Endothelial cell of umbilical vein (primary cell): ENCODE data around the gene PRSS22. TPM values are rescaled to one million over a fixed set of nuclear protein-coding genes. Genes with fewer than 3 reads are reported as not detected.

Source experiments
- BruUV-seq: library from RNA; stranded (reverse); fragments of 400-500 nt; replicated peaks from 2 replicates; lab custom pipeline; 2021; lab: Mats Ljungman, UMichigan
- CTCF ChIA-PET: fragments of 300-600, 350-600 bp; sonication (Branson Sonifier 250); formaldehyde crosslinking; loops from one replicate; lab custom pipeline; 2021; ENCODE audit warnings: antibody characterized with exemption, inconsistent platforms; lab: Charles Lee
- POLR2A ChIA-PET: fragments of 300-600, 350-600 bp; sonication (Branson Sonifier 250); formaldehyde crosslinking; loops from one replicate; lab custom pipeline; 2021; ENCODE audit warnings: antibody characterized with exemption, inconsistent platforms; lab: Charles Lee
- DNase-seq: peaks from one replicate; pipeline ENCODE4 v3.0.0-alpha.2; 2011; ENCODE audit warnings: low read depth, low spot score
- FAIRE-seq: peaks from 2 replicates; lab custom pipeline; 2011; peaks lifted over from hg19 to GRCh38; lab: Jason Lieb, UNC
- H2AFZ ChIP-seq: 2 replicates; pipeline ENCODE4 v1.6.0; 2012; ENCODE audit warnings: low read depth, low read length, control low read depth, inconsistent platforms
- H3K27ac ChIP-seq: 2 replicates; pipeline ENCODE4 v1.5.1; 2011; ENCODE audit warnings: low read depth, mild to moderate bottlenecking, control low read depth, low read length, moderate library complexity; ENCODE audit not compliant: insufficient read depth
- H3K27me3 ChIP-seq, 2 experiments: 2 replicates each; pipeline versions ENCODE4 v1.6.0 to v1.6.1; 2011; ENCODE audit warnings: low read length in 2 of 2, mixed read lengths in 1 of 2; ENCODE audit not compliant: control insufficient read depth in 2 of 2, insufficient read depth in 2 of 2
- H3K36me3 ChIP-seq, 2 experiments: 2 replicates in 1 of 2; 3 replicates in 1 of 2; pipeline ENCODE4 v1.5.1; 2011; ENCODE audit warnings: low read length in 2 of 2, mild to moderate bottlenecking in 1 of 2, moderate library complexity in 1 of 2; ENCODE audit not compliant: control insufficient read depth in 2 of 2, insufficient read depth in 2 of 2; ENCODE audit errors: extremely low read depth in 1 of 2
- H3K4me1 ChIP-seq: 3 replicates; pipeline ENCODE4 v1.5.1; 2011; ENCODE audit warnings: mild to moderate bottlenecking, low read length; ENCODE audit not compliant: control insufficient read depth, insufficient read depth; ENCODE audit errors: extremely low read depth
- H3K4me2 ChIP-seq: 2 replicates; pipeline ENCODE4 v1.6.1; 2011; ENCODE audit warnings: low read length, control low read depth, mixed read lengths; ENCODE audit not compliant: insufficient read depth
- H3K4me3 ChIP-seq, 3 experiments: fragments of 200-600 bp in 1 of 3; sonication (generic), shearing (Covaris generic) in 1 of 3; replicated peaks in 1 of 3; 2 replicates each; pipeline ENCODE4 v1.5.1; 2011 to 2016; ENCODE audit warnings: control low read depth in 3 of 3, low read length in 3 of 3, mild to moderate bottlenecking in 2 of 3, inconsistent platforms in 1 of 3, low read depth in 1 of 3, moderate library complexity in 1 of 3; ENCODE audit not compliant: insufficient read depth in 1 of 3
- H3K79me2 ChIP-seq: 2 replicates; pipeline ENCODE4 v1.6.0; 2012; ENCODE audit warnings: low read length, inconsistent platforms; ENCODE audit not compliant: control insufficient read depth, insufficient read depth
- H3K9ac ChIP-seq: replicated peaks from 2 replicates; pipeline ENCODE3; 2011; ENCODE audit warnings: low read length, control low read depth; ENCODE audit not compliant: insufficient read depth; ENCODE audit errors: extremely low read depth
- H3K9me1 ChIP-seq: replicated peaks from 3 replicates; pipeline ENCODE4 v1.6.0; 2011; ENCODE audit warnings: mild to moderate bottlenecking, low read length; ENCODE audit not compliant: control insufficient read depth, insufficient read depth; ENCODE audit errors: extremely low read depth
- H3K9me3 ChIP-seq: replicated peaks from 2 replicates; pipeline ENCODE4 v1.5.1; 2012; ENCODE audit warnings: low read length, inconsistent platforms; ENCODE audit not compliant: control insufficient read depth, insufficient read depth
- H4K20me1 ChIP-seq: replicated peaks from 2 replicates; pipeline ENCODE3; 2011; ENCODE audit warnings: mild to moderate bottlenecking, low read length; ENCODE audit not compliant: control insufficient read depth, insufficient read depth; ENCODE audit errors: extremely low read depth
- EZH2 ChIP-seq: IDR thresholded peaks from 2 replicates; pipeline ENCODE4 v1.6.1; 2012; ENCODE audit warnings: borderline replicate concordance, low read depth, mild to moderate bottlenecking, moderate library complexity, low read length, inconsistent platforms; ENCODE audit not compliant: severe bottlenecking
- FOS ChIP-seq: IDR thresholded peaks from 2 replicates; pipeline ENCODE4 v1.6.1; 2011; ENCODE audit warnings: mild to moderate bottlenecking, low read length, moderate library complexity, borderline replicate concordance; ENCODE audit not compliant: insufficient read depth
- GATA2 ChIP-seq: IDR thresholded peaks from 2 replicates; pipeline ENCODE4 v1.7.0; 2011; ENCODE audit warnings: low read depth, mild to moderate bottlenecking, moderate library complexity, mixed read lengths, low read length; ENCODE audit not compliant: insufficient read length, insufficient read depth
- JUN ChIP-seq: IDR thresholded peaks from 2 replicates; pipeline ENCODE4 v1.6.1; 2011; ENCODE audit warnings: borderline replicate concordance, low read depth; ENCODE audit not compliant: insufficient read length, insufficient read depth
- MYC ChIP-seq: IDR thresholded peaks from one replicate; pipeline ENCODE4 v1.6.1; 2011; ENCODE audit warnings: mild to moderate bottlenecking, low read depth, low read length
- POLR2A ChIP-seq: IDR thresholded peaks from 2 replicates; pipeline ENCODE4 v1.6.1; 2012; ENCODE audit warnings: low read depth, mild to moderate bottlenecking, control low read depth, low read length
- POLR2AphosphoS5 ChIP-seq: IDR thresholded peaks from 2 replicates; pipeline ENCODE4 v1.6.1; 2012; ENCODE audit warnings: low read depth, mild to moderate bottlenecking, control low read depth, low read length, moderate library complexity; ENCODE audit not compliant: insufficient read depth
- dilution Hi-C: fragments of 300-500 bp; cut with MboI; formaldehyde crosslinking; loops from one replicate; pipeline ENCODE4 v1.15.0; 2019; ENCODE audit warnings: low sequenced_read_pairs; ENCODE audit not compliant: extremely low pct_ligation_motif_present
- intact Hi-C: fragments of 100-400 bp; cut with micrococcal nuclease; formaldehyde crosslinking; loops from one replicate; pipeline ENCODE4 v1.10.0; 2022
- polyA plus RNA-seq, 4 experiments: library from polyadenylated mRNA; depleted of rRNA in 3 of 4; stranded (reverse) in 3 of 4; unstranded in 1 of 4; fragments of >200 nt; gene quantifications; 2 replicates each; pipeline versions ENCODE4 v1.2.1 to v1.2.3, GENCODE V29; 2011 to 2012; ENCODE audit warnings: missing spikeins in 1 of 4
- total RNA-seq: library from RNA; stranded (reverse); gene quantifications from 2 replicates; pipeline ENCODE4 v1.2.3, GENCODE V29; 2021
- TF ChIP-seq, protein P1 (sequence below): IDR thresholded peaks from 2 replicates; pipeline ENCODE4 v1.6.1; 2011; ENCODE audit not compliant: insufficient read depth, insufficient read length
- TF ChIP-seq, protein P2 (sequence below), 2 donors: IDR thresholded peaks; 1 replicate in 1 of 2; 2 replicates in 1 of 2; pipeline ENCODE4 v1.5.1; 2011; ENCODE audit warnings: low read length in 2 of 2, mild to moderate bottlenecking in 2 of 2, moderate library complexity in 2 of 2, control low read depth in 1 of 2, inconsistent platforms in 1 of 2, low read depth in 1 of 2; ENCODE audit not compliant: insufficient read depth in 1 of 2; ENCODE audit errors: extremely low read depth in 1 of 2

PRSS22 gene
- total and polyA plus RNA-seq, 2 donors (not counting 3 experiments of a cell fraction or from before 2014, with no cell fraction given): not detected

- TF ChIP-seq MYC: no peak
- TF ChIP-seq EZH2: no peak
- TF ChIP-seq POLR2A: no peak
- TF ChIP-seq, protein P1, sequence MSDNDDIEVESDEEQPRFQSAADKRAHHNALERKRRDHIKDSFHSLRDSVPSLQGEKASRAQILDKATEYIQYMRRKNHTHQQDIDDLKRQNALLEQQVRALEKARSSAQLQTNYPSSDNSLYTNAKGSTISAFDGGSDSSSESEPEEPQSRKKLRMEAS: no peak
- no peak for TF ChIP-seq GATA2
- no peak overlapping the region for H3K4me2 ChIP-seq
- intact Hi-C loops: no loop called here
- no peaks in the 10 kb centered on the region for H3K79me2 ChIP-seq
- POLR2A ChIA-PET: no interaction called here
- dilution Hi-C loops: no loop called here
- no peaks in the 10 kb centered on the region for H4K20me1 ChIP-seq
- H3K9me1 ChIP-seq: no peaks in the 10 kb centered on the region
- no peak overlapping the region for H3K27ac ChIP-seq
- no peak overlapping the region for H3K9ac ChIP-seq
- H3K36me3 ChIP-seq: peaks cover 0 to 8% of the 10 kb centered on the region in 2 experiments
- H3K4me1 ChIP-seq: no peaks in the 10 kb centered on the region
- no peak overlapping the region for H3K4me3 ChIP-seq
- no peak overlapping the region for H2AFZ ChIP-seq
- FAIRE-seq (no peak), DNase-seq (no peak)
- no TSS peak for BruUV-seq
- CTCF ChIA-PET: no interaction called here
- H3K9me3 ChIP-seq: no peaks in the 10 kb centered on the region
- H3K27me3 ChIP-seq: no peaks in the 10 kb centered on the region
These were observed 38.6 kb upstream of the PRSS22 start for GRCh38 chr16:2896480-2897010.

GRCh38 chr16:2895813-2896212, 37.8 kb upstream of the PRSS22 start:
- BruUV-seq: no TSS peak
- no peaks in the 10 kb centered on the region for H4K20me1 ChIP-seq
- H3K4me2 ChIP-seq: no peak overlapping the region
- H3K9me1 ChIP-seq: no peaks in the 10 kb centered on the region
- H3K79me2 ChIP-seq: no peaks in the 10 kb centered on the region
- ChIA-PET CTCF (interaction anchor here (1.0 kb wide), 1 partner anchor 17 kb away, joined by 3 read pairs; no protein-coding TSS in a partner anchor), POLR2A (no interaction called here)
- H3K36me3 ChIP-seq: peaks cover 0 to 8% of the 10 kb centered on the region in 2 experiments
- peaks cover 1% of the 10 kb centered on the region for H3K4me1 ChIP-seq
- no peaks in the 10 kb centered on the region for H3K27me3 ChIP-seq
- H3K27ac ChIP-seq: no peak overlapping the region
- no peaks in the 10 kb centered on the region for H3K9me3 ChIP-seq
- H3K4me3 ChIP-seq: no peak overlapping the region
- TF ChIP-seq POLR2AphosphoS5: no peak
- no peak for TF ChIP-seq POLR2A
- TF ChIP-seq MYC: no peak
- TF ChIP-seq, protein P2, sequence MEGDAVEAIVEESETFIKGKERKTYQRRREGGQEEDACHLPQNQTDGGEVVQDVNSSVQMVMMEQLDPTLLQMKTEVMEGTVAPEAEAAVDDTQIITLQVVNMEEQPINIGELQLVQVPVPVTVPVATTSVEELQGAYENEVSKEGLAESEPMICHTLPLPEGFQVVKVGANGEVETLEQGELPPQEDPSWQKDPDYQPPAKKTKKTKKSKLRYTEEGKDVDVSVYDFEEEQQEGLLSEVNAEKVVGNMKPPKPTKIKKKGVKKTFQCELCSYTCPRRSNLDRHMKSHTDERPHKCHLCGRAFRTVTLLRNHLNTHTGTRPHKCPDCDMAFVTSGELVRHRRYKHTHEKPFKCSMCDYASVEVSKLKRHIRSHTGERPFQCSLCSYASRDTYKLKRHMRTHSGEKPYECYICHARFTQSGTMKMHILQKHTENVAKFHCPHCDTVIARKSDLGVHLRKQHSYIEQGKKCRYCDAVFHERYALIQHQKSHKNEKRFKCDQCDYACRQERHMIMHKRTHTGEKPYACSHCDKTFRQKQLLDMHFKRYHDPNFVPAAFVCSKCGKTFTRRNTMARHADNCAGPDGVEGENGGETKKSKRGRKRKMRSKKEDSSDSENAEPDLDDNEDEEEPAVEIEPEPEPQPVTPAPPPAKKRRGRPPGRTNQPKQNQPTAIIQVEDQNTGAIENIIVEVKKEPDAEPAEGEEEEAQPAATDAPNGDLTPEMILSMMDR (IDR thresholded peaks at IDR 0.05; ENCODE audit: extremely low read depth in 1 of 2, insufficient read depth in 1 of 2, low read depth in 1 of 2, low read length in 2 of 2): no peak
- TF ChIP-seq JUN: no peak
- no peak for TF ChIP-seq GATA2
- TF ChIP-seq FOS: no peak
- TF ChIP-seq, protein P1: no peak
- FAIRE-seq: no peak
- no peak overlapping the region for H2AFZ ChIP-seq
- no peak for DNase-seq
- dilution Hi-C loops: no loop called here
- H3K9ac ChIP-seq: no peak overlapping the region
- intact Hi-C loops: no loop called here
